Activated CD8-positive, alpha-beta T cell treated with anti-CD3 and anti-CD28 coated beads, Interleukin-2, amount 10 ng/mL, durations not matched to agents 7 days and 5 days (primary cell): ENCODE measurements around the gene CRTC1. TPM values are rescaled to one million over a fixed set of nuclear protein-coding genes. Genes with fewer than 3 reads are reported as not detected.
"Not testable (repeated sequence)": the region's sequence is repeated elsewhere in the genome, so short reads cannot be mapped to it uniquely, and the experiment has no call there.

Experiments
- ATAC-seq: fragments of 150-1000 bp; cut with Tn5 transposase; one replicate; pipeline ENCODE4 v1.10.0; 2021; ENCODE audit warnings: moderate library complexity
- CTCF ChIA-PET: fragments of 350-600 bp; sonication (Branson Sonifier 250); formaldehyde crosslinking; loops from one replicate; lab custom pipeline; 2021; ENCODE audit warnings: antibody characterized with exemption; lab: Charles Lee
- POLR2A ChIA-PET: fragments of 350-600 bp; sonication (Branson Sonifier 250); formaldehyde crosslinking; loops from one replicate; lab custom pipeline; 2021; ENCODE audit warnings: antibody characterized with exemption; lab: Charles Lee
- DNase-seq: peaks from one replicate; pipeline ENCODE4 v3.0.0-alpha.2; 2020
- H3K27ac Mint-ChIP-seq: one replicate; pipeline ENCODE4 v1.8.0; 2021; ENCODE audit warnings: mild to moderate bottlenecking, mixed read lengths
- H3K27me3 Mint-ChIP-seq: one replicate; pipeline ENCODE4 v1.8.0; 2021; ENCODE audit warnings: low read depth, mixed read lengths
- H3K36me3 Mint-ChIP-seq: one replicate; pipeline ENCODE4 v1.8.0; 2021; ENCODE audit warnings: low read depth, mixed read lengths
- H3K4me1 Mint-ChIP-seq: one replicate; pipeline ENCODE4 v1.8.0; 2021; ENCODE audit warnings: low read depth, mixed read lengths
- H3K4me3 Mint-ChIP-seq: one replicate; pipeline ENCODE4 v1.8.0; 2021; ENCODE audit warnings: mild to moderate bottlenecking, mixed read lengths
- H3K9me3 Mint-ChIP-seq: one replicate; pipeline ENCODE4 v1.8.0; 2022; ENCODE audit warnings: mixed read lengths; ENCODE audit not compliant: insufficient read depth
- total RNA-seq, 2 experiments: library from RNA; stranded (reverse); gene quantifications; one replicate each; pipeline ENCODE4 v1.2.3, GENCODE V29; 2021

Gene CRTC1
- total RNA-seq, 2 experiments from 2014 or later: 7.0 to 8.0 TPM

- ChIA-PET POLR2A (no interaction called here), CTCF (interaction anchor here (1.1 to 3.7 kb wide), 5 partner anchors 36 to 224 kb away, joined by 3 to 14 read pairs (median 5); no protein-coding TSS in a partner anchor)
- Mint-ChIP-seq H3K36me3 (no peaks in the 10 kb centered on the region), H3K9me3 (no peaks in the 10 kb centered on the region), H3K27me3 (no peaks in the 10 kb centered on the region), H3K4me3 (no peak overlapping the region), H3K4me1 (no peaks in the 10 kb centered on the region), H3K27ac (no peak overlapping the region)
- ATAC-seq (no peak), DNase-seq (peak; percentile 52)
Measured at GRCh38 chr19:18675779-18676178, 7.7 kb upstream of the CRTC1 start.

GRCh38 chr19:18676692-18677091, 6.8 kb upstream of the CRTC1 start:
- H3K27me3 Mint-ChIP-seq: no peaks in the 10 kb centered on the region
- no peak overlapping the region for H3K4me3 Mint-ChIP-seq
- ATAC-seq: no peak
- POLR2A ChIA-PET: interaction anchor here (0.6 kb wide), 1 partner anchor 105 kb away, joined by 4 read pairs; the partner anchor contains the start of gene UBA52
- H3K27ac Mint-ChIP-seq: no peak overlapping the region
- H3K4me1 Mint-ChIP-seq: no peaks in the 10 kb centered on the region
- no peaks in the 10 kb centered on the region for H3K36me3 Mint-ChIP-seq
- DNase-seq: no peak
- no peaks in the 10 kb centered on the region for H3K9me3 Mint-ChIP-seq
- CTCF ChIA-PET: interaction anchor here (1.1 to 3.7 kb wide), 5 partner anchors 37 to 225 kb away, joined by 3 to 14 read pairs (median 5); no protein-coding TSS in a partner anchor

GRCh38 chr19:18677156-18677555, 6.3 kb upstream of the CRTC1 start:
- DNase-seq (no peak), ATAC-seq (no peak)
- H3K9me3 Mint-ChIP-seq: no peaks in the 10 kb centered on the region
- ChIA-PET POLR2A (interaction anchor here (0.6 kb wide), 1 partner anchor 106 kb away, joined by 4 read pairs; the partner anchor contains the start of gene UBA52), CTCF (interaction anchor here (1.1 to 3.7 kb wide), 4 partner anchors 37 to 170 kb away, joined by 3 to 14 read pairs (median 4); no protein-coding TSS in a partner anchor)
- no peak overlapping the region for H3K27ac Mint-ChIP-seq
- H3K4me1 Mint-ChIP-seq: peaks cover 2% of the 10 kb centered on the region
- H3K4me3 Mint-ChIP-seq: no peak overlapping the region
- H3K27me3 Mint-ChIP-seq: no peaks in the 10 kb centered on the region
- H3K36me3 Mint-ChIP-seq: no peaks in the 10 kb centered on the region

GRCh38 chr19:18680148-18680547, 3.3 kb upstream of the CRTC1 start:
- not testable (repeated sequence) for DNase-seq, H3K9me3 Mint-ChIP-seq, H3K36me3 Mint-ChIP-seq, ATAC-seq, H3K4me3 Mint-ChIP-seq, H3K27me3 Mint-ChIP-seq, H3K27ac Mint-ChIP-seq
- ChIA-PET CTCF (interaction anchor here (1.0 kb wide), 1 partner anchor 167 kb away, joined by 3 read pairs; no protein-coding TSS in a partner anchor), POLR2A (interaction anchor here (1.2 kb wide), 1 partner anchor 152 kb away, joined by 3 read pairs; the partner anchor contains the start of gene UPF1)
- peaks cover 16% of the 10 kb centered on the region for H3K4me1 Mint-ChIP-seq

- no peaks in the 10 kb centered on the region for H3K36me3 Mint-ChIP-seq
- CTCF ChIA-PET: interaction anchor here (1.2 kb wide), 1 partner anchor 232 kb away, joined by 3 read pairs; no protein-coding TSS in a partner anchor
- no peaks in the 10 kb centered on the region for H3K9me3 Mint-ChIP-seq
Measured at GRCh38 chr19:18682807-18683108, 722 bp upstream of the CRTC1 start.

GRCh38 chr19:18683958-18684641, 620 bp downstream of the CRTC1 start:
- peak; percentile 10 for ATAC-seq
- Mint-ChIP-seq H3K4me1 (peaks cover 20% of the 10 kb centered on the region), H3K36me3 (no peaks in the 10 kb centered on the region), H3K27ac (peak overlapping the region; percentile 43), H3K27me3 (no peaks in the 10 kb centered on the region), H3K4me3 (peak overlapping the region; percentile 66), H3K9me3 (no peaks in the 10 kb centered on the region)
- CTCF ChIA-PET: no interaction called here
- DNase-seq: no peak
- POLR2A ChIA-PET: no interaction called here

More at GRCh38 chr19:18682807-18683108, 722 bp upstream of the CRTC1 start:
- POLR2A ChIA-PET: interaction anchor here (0.5 to 1.2 kb wide), 2 partner anchors 93 to 330 kb away, joined by 3 read pairs; no protein-coding TSS in a partner anchor
- Mint-ChIP-seq H3K4me1 (peaks cover 20% of the 10 kb centered on the region), H3K4me3 (peak overlapping the region; percentile 79), H3K27ac (peak overlapping the region; percentile 79), H3K27me3 (no peaks in the 10 kb centered on the region)
- DNase-seq (no peak), ATAC-seq (no peak)

GRCh38 chr19:18684642-18684993, 1.1 kb downstream of the CRTC1 start:
- H3K4me3 Mint-ChIP-seq: peak overlapping the region; percentile 66
- H3K36me3 Mint-ChIP-seq: no peaks in the 10 kb centered on the region

GRCh38 chr19:18685597-18686190, 2.2 kb downstream of the CRTC1 start:
- Mint-ChIP-seq H3K4me3 (no peak overlapping the region), H3K27me3 (no peaks in the 10 kb centered on the region), H3K9me3 (no peaks in the 10 kb centered on the region), H3K4me1 (peaks cover 20% of the 10 kb centered on the region), H3K36me3 (no peaks in the 10 kb centered on the region), H3K27ac (no peak overlapping the region)
- CTCF ChIA-PET: interaction anchor here (0.9 to 1.2 kb wide), 2 partner anchors 162 to 165 kb away, joined by 3 to 6 read pairs; no protein-coding TSS in a partner anchor
- ATAC-seq (no peak), DNase-seq (no peak)
- POLR2A ChIA-PET: interaction anchor here (0.6 kb wide), 1 partner anchor 112 kb away, joined by 4 read pairs; no protein-coding TSS in a partner anchor

More at GRCh38 chr19:18684642-18684993, 1.1 kb downstream of the CRTC1 start:
- H3K4me1 Mint-ChIP-seq: peaks cover 20% of the 10 kb centered on the region
- ChIA-PET CTCF (interaction anchor here (0.9 to 1.2 kb wide), 2 partner anchors 163 to 164 kb away, joined by 3 to 6 read pairs; no protein-coding TSS in a partner anchor), POLR2A (interaction anchor here (0.7 kb wide), 1 partner anchor 237 kb away, joined by 3 read pairs; no protein-coding TSS in a partner anchor)
- no peak for DNase-seq
- H3K27ac Mint-ChIP-seq: no peak overlapping the region
- H3K27me3 Mint-ChIP-seq: no peaks in the 10 kb centered on the region
- H3K9me3 Mint-ChIP-seq: no peaks in the 10 kb centered on the region
- ATAC-seq: no peak

- DNase-seq (no peak), ATAC-seq (no peak)
- Mint-ChIP-seq H3K27me3 (no peaks in the 10 kb centered on the region), H3K4me3 (no peak overlapping the region), H3K36me3 (no peaks in the 10 kb centered on the region), H3K27ac (no peak overlapping the region), H3K9me3 (no peaks in the 10 kb centered on the region), H3K4me1 (peaks cover 13% of the 10 kb centered on the region)
- ChIA-PET POLR2A (no interaction called here), CTCF (interaction anchor here (0.7 kb wide), 1 partner anchor 813 kb away, joined by 3 read pairs; no protein-coding TSS in a partner anchor)
Measured at GRCh38 chr19:18687740-18688465, 4.4 kb downstream of the CRTC1 start.

- Mint-ChIP-seq H3K9me3 (no peaks in the 10 kb centered on the region), H3K4me1 (peaks cover 21% of the 10 kb centered on the region), H3K27ac (no peak overlapping the region), H3K4me3 (no peak overlapping the region), H3K27me3 (no peaks in the 10 kb centered on the region), H3K36me3 (no peaks in the 10 kb centered on the region)
- DNase-seq (no peak), ATAC-seq (no peak)
- CTCF ChIA-PET: no interaction called here
- POLR2A ChIA-PET: no interaction called here
Measured at GRCh38 chr19:18696023-18696422, 12.5 kb downstream of the CRTC1 start.

- POLR2A ChIA-PET: no interaction called here
- no peaks in the 10 kb centered on the region for H3K27me3 Mint-ChIP-seq
- CTCF ChIA-PET: no interaction called here
- H3K9me3 Mint-ChIP-seq: no peaks in the 10 kb centered on the region
- ATAC-seq: no peak
- DNase-seq: no peak
- no peak overlapping the region for H3K27ac Mint-ChIP-seq
- no peaks in the 10 kb centered on the region for H3K36me3 Mint-ChIP-seq
- peaks cover 25% of the 10 kb centered on the region for H3K4me1 Mint-ChIP-seq
- no peak overlapping the region for H3K4me3 Mint-ChIP-seq
Measured at GRCh38 chr19:18697680-18698079, 14.2 kb downstream of the CRTC1 start.
